Breast epithelium (tissue), 3 donors: ENCODE data around the gene LMCD1.

Experiments used
- POLR2A ChIP-seq: fragments of 450-650 bp; IDR thresholded peaks from one replicate; pipeline ENCODE4 v1.6.1; 2016; ENCODE audit warnings: antibody characterized with exemption, mild to moderate bottlenecking, moderate library complexity
- TF ChIP-seq, protein P1 (sequence below), 3 donors: fragments of 450-650 bp; IDR thresholded peaks; one replicate each; pipeline ENCODE4 v1.5.1; 2016 to 2017; ENCODE audit warnings: antibody characterized with exemption in 3 of 3, mild to moderate bottlenecking in 3 of 3, moderate library complexity in 3 of 3

DNA sequence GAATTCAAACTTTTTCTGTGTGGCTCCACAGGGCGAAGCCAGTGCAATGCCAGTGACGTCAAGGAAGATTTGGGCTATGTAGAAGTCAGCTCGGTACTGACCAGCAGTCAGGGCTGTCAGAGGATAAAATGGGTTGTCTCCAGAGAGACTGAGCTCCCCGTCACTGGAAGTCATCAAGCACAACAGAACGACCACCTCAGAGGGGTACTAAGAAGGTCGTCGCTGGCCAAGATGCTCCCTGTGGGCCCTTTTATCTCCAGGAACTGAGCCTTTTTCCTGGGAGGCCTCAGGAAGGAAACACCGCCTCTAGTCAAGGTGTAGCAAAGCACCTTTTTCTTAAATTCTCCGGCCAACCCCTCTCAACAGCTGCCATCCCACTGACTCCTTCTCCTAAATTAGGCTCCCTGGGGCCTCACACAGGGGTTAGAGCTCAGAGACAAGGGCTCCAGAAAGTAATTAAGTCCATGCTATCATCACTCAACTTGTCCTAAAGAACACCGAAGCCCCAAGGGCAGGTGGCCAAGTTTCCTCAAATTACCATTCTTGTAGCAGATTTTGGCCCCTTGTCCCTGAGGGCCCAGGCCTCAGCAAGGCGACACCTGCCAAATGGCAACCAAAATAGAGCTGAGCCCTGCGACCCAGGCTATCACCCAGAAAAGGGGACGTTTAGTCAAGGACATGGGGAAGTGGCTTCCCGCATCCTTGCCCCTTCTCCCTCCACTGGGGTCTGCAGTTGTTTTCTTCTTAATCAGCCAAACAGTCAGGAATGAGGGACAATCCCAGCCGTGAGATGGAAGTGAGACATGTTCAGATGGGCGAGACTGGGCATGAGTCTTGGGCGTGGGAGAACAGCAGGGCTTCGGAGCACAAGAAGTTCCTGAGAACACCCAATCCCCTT is 94.9 kb downstream of the LMCD1 start:
- TF ChIP-seq, protein P1, sequence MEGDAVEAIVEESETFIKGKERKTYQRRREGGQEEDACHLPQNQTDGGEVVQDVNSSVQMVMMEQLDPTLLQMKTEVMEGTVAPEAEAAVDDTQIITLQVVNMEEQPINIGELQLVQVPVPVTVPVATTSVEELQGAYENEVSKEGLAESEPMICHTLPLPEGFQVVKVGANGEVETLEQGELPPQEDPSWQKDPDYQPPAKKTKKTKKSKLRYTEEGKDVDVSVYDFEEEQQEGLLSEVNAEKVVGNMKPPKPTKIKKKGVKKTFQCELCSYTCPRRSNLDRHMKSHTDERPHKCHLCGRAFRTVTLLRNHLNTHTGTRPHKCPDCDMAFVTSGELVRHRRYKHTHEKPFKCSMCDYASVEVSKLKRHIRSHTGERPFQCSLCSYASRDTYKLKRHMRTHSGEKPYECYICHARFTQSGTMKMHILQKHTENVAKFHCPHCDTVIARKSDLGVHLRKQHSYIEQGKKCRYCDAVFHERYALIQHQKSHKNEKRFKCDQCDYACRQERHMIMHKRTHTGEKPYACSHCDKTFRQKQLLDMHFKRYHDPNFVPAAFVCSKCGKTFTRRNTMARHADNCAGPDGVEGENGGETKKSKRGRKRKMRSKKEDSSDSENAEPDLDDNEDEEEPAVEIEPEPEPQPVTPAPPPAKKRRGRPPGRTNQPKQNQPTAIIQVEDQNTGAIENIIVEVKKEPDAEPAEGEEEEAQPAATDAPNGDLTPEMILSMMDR (IDR thresholded peaks at IDR 0.05), result no peak
- TF ChIP-seq POLR2A, result no peak
